HL-60 (cell line): ENCODE measurements around the gene TBX15.

Experiments
- DNase-seq, 2 experiments: peaks; one replicate each; pipeline ENCODE4 v3.0.0-alpha.2; 2010 to 2020; ENCODE audit warnings: low read depth in 1 of 2, low spot score in 1 of 2
- H3K27ac ChIP-seq: fragments of 250-450 bp; sonication (Bioruptor Pico); replicated peaks from 2 replicates; pipeline ENCODE4 v1.5.1; 2020; ENCODE audit warnings: mild to moderate bottlenecking, moderate library complexity
- H3K27me3 ChIP-seq: fragments of 250-450 bp; sonication (Bioruptor Pico); 2 replicates; pipeline ENCODE4 v1.5.1; 2021; ENCODE audit warnings: mild to moderate bottlenecking, moderate library complexity; ENCODE audit not compliant: insufficient read depth, poor library complexity, severe bottlenecking
- H3K4me3 ChIP-seq: replicated peaks from 2 replicates; pipeline ENCODE4 v1.5.1; 2011; ENCODE audit warnings: mild to moderate bottlenecking, control low read depth, low read length; ENCODE audit not compliant: insufficient read depth
- CTCF ChIP-seq: IDR thresholded peaks from one replicate; pipeline ENCODE4 v1.5.1; 2011; ENCODE audit warnings: low read length, control low read depth, inconsistent platforms; ENCODE audit not compliant: insufficient read depth
- GABPA ChIP-seq: IDR thresholded peaks from 2 replicates; pipeline ENCODE4 v1.6.1; 2012; ENCODE audit warnings: low read depth
- POLR2AphosphoS5 ChIP-seq: IDR thresholded peaks from 2 replicates; pipeline ENCODE4 v1.6.1; 2012; ENCODE audit warnings: low read depth
- SPI1 ChIP-seq: IDR thresholded peaks from 2 replicates; pipeline ENCODE4 v1.6.1; 2012; ENCODE audit warnings: low read depth, mild to moderate bottlenecking, borderline replicate concordance
- TF ChIP-seq, protein P1 (sequence below): IDR thresholded peaks from 2 replicates; pipeline ENCODE4 v1.6.1; 2012; ENCODE audit warnings: low read depth; ENCODE audit not compliant: insufficient replicate concordance

TBX15 gene

GRCh38 chr1:118861216-118861615 is 126.9 kb downstream of the TBX15 start:
- TF ChIP-seq CTCF (no peak), GABPA (no peak), SPI1 (no peak), POLR2AphosphoS5 (no peak)
- TF ChIP-seq, protein P1, sequence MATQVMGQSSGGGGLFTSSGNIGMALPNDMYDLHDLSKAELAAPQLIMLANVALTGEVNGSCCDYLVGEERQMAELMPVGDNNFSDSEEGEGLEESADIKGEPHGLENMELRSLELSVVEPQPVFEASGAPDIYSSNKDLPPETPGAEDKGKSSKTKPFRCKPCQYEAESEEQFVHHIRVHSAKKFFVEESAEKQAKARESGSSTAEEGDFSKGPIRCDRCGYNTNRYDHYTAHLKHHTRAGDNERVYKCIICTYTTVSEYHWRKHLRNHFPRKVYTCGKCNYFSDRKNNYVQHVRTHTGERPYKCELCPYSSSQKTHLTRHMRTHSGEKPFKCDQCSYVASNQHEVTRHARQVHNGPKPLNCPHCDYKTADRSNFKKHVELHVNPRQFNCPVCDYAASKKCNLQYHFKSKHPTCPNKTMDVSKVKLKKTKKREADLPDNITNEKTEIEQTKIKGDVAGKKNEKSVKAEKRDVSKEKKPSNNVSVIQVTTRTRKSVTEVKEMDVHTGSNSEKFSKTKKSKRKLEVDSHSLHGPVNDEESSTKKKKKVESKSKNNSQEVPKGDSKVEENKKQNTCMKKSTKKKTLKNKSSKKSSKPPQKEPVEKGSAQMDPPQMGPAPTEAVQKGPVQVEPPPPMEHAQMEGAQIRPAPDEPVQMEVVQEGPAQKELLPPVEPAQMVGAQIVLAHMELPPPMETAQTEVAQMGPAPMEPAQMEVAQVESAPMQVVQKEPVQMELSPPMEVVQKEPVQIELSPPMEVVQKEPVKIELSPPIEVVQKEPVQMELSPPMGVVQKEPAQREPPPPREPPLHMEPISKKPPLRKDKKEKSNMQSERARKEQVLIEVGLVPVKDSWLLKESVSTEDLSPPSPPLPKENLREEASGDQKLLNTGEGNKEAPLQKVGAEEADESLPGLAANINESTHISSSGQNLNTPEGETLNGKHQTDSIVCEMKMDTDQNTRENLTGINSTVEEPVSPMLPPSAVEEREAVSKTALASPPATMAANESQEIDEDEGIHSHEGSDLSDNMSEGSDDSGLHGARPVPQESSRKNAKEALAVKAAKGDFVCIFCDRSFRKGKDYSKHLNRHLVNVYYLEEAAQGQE, result no peak
- no peaks in the 10 kb centered on the region for H3K27me3 ChIP-seq
- no peak overlapping the region for H3K27ac ChIP-seq
- no peak for DNase-seq
- H3K4me3 ChIP-seq, result no peak overlapping the region

- Histone ChIP-seq H3K4me3 (no peak overlapping the region), H3K27ac (no peak overlapping the region), H3K27me3 (no peaks in the 10 kb centered on the region)
- no peak for DNase-seq
- no peak for TF ChIP-seq CTCF
- no peak for TF ChIP-seq SPI1
- TF ChIP-seq POLR2AphosphoS5, result no peak
- TF ChIP-seq GABPA, result no peak
- TF ChIP-seq, protein P1, result no peak
Observed at GRCh38 chr1:118859999-118860398, 128.1 kb downstream of the TBX15 start.

GRCh38 chr1:118846443-118846842 is 141.7 kb downstream of the TBX15 start:
- DNase-seq, result no peak
- no peak overlapping the region for H3K4me3 ChIP-seq
- TF ChIP-seq, protein P1, result no peak
- no peak for TF ChIP-seq POLR2AphosphoS5
- TF ChIP-seq SPI1, result no peak
- no peak for TF ChIP-seq GABPA
- no peak for TF ChIP-seq CTCF
- H3K27ac ChIP-seq, result no peak overlapping the region
- H3K27me3 ChIP-seq, result no peaks in the 10 kb centered on the region
